NCI-H446 (cell line): ENCODE measurements around the gene PKD2.
"Not testable (repeated sequence)": the region's sequence is repeated elsewhere in the genome, so short reads cannot be mapped to it uniquely, and the experiment has no call there.

Experiments
- DNase-seq, 2 experiments: peaks; one replicate each; lab custom pipeline; 2025; lab: John Stamatoyannopoulos, UW

The PKD2 gene

DNA sequence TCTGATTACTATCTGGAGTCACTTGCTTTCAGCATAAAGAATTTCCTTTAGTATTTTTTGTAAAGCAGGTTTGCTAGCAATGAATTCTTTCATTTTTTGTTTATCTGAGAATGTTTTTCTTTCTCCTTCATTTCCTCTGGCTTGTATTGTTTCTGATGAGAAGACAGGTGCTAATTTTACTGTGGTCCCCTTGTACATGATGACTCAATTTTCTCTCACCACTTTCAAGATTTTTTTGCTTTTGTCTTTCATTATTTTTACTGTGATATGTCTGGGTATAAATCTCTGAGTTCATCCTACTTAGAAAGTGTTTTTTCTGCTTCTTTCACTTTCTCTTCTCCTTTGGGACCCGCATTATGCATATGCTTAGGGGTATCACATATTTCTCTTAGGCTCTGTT is 62.6 kb downstream of the PKD2 start:
- DNase-seq = no peak

DNA sequence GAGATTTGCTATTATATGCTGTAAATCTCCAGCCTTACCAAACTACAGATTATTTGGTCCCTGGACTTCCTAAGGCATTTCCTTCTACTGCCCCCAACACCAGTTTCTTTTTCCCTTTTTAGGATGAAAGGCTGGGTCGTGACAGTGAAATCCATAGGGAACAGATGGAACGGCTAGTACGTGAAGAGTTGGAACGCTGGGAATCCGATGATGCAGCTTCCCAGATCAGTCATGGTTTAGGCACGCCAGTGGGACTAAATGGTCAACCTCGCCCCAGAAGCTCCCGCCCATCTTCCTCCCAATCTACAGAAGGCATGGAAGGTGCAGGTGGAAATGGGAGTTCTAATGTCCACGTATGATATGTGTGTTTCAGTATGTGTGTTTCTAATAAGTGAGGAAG is 67.9 kb downstream of the PKD2 start:
- no peak for DNase-seq

DNA sequence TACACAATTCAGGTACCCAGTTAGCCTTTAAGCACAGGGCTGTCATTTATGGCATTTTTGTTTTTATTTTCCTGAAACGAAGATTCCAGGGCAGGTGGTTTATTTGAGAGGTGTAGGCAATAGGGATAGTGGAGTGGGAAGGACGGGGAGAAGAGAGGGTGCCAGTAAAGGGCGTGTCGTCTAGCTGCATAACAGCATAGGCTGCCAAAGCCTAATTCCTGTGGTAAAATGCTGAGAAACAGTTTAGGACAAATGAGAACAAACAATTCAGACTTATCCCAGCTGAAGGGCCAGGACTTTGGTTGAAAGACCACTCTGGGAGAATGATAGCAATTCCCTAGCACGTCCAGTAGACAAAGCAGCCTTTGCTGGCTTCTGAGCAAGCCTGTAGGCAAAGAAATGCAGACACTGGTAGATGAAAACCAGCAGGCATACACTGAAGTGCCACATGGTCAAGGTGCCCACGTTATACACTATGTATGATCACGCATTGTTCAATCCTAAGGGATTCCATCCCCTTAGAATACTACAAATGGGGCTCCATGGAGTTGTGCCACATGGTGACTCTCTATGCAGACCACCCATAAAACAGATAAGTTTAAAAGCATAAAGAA is 70.6 kb downstream of the PKD2 start:
- DNase-seq = no peak

DNA sequence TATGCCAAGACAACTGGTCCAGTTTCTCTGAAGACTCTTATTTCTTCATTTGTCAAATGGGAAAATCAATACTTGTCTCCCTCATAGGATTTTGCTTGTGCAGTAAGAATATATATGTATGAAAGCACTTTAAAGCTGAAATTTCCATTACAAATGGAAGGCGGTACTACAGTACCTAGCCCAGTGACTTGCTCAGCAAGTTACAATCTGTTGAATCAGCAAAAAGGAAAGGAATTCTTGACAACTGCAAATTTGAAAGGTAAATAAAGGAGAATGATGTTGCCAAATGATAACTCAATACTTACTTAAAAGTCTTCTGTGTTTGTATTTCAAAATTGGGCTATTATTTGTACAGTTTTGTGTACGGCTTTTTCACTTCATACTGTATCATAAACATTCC is 71.1 kb downstream of the PKD2 start:
- no peak for DNase-seq

DNA sequence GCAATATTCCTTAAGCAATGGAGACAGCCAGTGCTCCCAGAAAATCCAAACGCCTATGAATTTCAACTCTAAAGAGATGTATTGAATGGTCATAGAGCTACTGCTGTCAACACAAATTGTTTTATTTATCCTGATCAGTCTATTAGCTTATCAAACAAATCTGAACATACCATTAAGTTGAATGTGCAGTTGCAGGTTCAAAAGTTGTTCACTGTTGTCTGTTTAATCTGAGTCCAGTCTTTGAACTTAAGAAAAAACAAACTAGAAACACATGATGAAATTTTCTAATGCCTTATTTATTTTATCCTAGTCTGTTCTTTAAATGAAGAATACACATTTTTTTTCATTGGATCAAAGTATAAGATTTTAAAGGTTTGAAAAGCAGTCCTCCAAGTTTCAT is 73.2 kb downstream of the PKD2 start:
- DNase-seq = no peak

DNA sequence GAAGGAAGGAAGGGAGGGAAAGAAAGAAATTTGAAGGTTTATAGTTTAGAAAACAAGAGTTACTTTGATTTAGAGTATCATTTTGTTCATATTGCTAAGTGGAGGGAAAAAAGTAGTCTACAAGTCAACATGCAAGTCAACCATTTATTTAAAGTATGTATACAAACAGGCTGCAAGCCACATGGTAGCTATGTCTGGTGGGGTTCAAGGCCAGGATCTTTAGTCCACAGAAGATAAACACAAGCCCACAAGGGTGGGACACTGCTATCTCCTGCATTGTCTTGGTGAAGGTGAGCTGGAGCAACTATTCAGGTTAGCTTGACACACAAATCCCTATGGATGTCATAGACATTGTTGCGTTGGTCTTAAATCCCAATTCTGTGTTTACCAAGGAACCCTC is 79.6 kb downstream of the PKD2 start:
- no peak for DNase-seq

DNA sequence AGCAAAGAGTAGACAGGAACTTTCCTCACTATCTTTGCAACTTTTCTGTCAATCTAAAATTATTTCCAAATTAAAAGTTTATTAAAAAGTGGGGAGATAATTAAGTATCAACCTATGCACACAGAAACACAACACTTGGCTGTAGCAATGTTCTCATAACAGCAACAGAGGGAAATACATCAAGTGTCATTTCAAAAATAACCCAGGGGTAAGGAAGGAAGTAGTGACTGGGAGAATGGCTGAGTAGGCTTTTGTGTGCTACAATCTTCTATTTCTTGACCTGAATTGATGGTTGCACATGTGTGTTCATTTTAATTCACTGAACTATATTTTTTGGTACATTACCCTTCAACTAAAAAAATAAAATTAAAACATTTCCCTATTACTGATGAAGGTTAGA is 83.5 kb downstream of the PKD2 start:
- DNase-seq = no peak

DNA sequence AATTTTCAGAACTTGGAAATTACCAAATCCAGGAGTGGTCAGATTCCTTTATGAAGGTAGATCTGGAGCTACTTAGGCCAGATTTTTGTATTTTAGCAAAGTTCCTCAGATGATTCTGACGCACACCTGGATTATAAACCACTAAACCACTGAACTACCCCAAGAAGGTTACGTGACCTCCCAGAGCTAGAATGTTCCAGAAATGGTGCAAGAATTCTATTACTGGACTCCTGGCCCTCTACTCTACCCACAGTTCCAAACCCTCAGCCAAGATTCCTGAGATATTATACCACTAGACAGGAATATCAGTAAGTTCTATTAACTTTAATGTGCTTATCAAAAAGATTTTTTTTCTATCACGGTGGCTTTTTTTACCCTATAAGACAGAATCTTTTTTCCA is 83.9 kb downstream of the PKD2 start:
- no peak for DNase-seq

DNA sequence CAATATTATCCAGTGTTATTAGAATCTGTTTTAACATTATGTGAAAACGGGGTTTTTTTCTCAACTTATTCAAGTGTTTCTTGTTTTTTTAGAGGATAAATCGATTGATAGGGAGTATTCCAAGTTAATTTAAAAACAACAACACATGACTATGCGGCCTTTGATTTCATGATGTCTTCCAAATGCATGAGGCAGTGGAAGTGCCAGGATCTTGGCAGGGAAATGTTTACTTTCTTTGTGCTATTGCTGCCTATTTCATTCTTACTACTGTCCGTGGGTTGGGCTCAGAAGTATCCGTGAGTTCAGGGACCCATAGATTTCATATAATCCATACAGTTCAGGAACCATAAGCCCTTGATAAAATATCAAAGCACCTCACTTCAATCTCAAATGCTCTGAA is 86.4 kb downstream of the PKD2 start:
- DNase-seq = no peak

DNA sequence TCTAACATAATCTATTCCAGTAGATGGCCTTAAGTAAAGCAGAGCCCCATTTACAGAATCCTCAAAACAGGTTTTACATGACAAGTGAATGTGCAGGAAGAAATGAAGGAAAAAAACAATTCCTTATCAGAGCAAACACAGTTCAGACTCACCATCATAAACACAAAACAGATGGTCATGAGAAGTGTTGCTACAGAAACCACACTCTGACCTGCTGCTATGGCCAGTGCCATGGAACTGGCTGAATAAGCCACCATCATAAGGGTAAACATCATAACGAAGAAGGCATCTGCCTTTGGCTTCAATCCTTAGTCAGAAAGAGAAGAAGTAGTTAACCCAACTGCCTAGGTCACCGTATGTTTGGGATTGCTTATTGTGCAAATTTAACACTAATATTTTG is 89.9 kb downstream of the PKD2 start:
- DNase-seq = no peak

DNA sequence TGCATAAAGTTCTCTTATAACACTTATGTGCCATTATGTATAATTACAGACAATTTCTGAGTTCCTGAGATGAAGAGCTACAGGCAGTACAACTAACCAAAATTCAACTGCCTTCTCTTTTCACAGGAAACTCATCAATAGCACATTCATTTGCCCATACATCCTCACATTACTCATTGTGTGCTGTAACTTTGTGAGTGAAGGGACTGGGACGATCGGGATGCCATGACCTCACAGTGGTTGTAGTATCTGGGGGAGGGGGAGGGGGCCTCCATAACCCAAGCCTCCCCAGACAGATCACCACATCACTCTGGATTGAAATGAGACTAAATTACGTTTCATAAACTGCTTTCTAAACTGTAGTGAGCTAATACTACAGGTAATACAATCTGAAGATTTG is 90.3 kb downstream of the PKD2 start:
- DNase-seq = no peak

DNA sequence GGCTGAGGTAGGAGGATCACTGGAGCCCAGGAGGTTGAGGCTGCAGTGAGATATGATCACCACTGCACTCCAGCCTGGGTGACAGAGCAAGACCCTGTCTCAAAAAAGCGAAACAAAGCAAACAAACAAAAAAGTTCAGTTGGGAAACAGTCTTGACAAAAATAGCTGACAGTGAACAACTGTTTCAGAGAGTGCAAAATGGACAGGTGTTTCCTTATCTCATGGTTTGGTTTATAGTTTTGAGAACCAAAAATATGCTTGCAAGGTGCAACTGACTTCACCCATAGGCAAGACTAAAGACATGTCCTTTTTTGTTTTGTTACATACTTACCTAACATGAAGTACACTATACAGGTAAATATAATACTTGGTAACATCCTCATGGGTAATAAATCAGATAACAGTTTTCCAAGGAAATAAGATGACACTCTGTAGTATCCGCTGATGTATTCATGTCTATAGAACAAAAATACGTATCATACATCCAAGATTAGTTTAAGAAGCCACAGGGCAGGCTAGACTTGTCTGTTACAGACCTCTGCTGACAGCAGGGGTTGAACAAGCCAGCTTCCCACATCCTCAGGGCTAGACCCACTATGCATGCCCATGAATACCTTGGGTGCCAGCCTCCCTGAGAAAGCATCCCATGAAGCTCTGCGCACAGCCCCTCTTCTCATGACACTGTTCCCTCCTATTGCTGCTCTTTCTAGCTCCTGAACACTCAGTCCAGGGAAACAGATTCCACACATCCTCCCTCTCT is 91.7 kb downstream of the PKD2 start:
- no peak for DNase-seq

DNA sequence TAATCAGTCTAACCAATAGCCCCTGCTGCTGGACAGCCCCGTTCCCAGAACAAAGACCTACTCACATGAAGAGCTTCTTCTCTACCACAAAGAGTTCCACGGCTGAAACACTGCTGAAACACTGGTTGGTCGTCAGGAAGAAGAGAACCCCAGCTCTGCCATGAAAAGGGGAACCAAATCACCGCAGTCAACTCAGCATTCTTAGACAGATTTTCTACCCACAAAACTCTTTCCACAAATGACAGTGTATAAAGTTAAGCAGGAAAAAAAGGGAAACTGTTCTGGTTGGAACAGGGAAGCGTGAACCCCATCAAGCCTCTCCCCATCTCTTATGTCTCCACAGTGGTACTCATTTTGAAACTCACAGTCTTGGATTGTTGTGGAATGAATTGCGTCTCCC is 93.7 kb downstream of the PKD2 start:
- no peak for DNase-seq

DNA sequence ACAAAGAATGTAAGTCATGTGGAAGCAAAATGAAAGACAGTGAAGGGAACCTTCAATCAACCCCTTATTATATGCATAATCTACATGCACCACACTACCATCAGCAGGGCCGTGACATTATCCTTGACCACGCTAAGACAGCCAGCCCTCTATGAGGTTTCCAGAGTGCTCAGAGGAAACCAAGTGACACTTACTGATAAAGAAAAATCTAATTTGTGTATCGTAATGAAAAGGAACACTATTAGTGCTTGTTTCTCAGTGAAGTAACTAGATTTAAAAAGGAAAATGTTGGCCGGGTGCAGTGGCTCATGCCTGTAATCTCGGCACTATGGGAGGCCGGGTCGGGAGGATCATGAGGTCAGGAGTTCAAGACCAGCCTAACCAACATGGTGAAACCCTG is 94.6 kb downstream of the PKD2 start:
- no peak for DNase-seq

DNA sequence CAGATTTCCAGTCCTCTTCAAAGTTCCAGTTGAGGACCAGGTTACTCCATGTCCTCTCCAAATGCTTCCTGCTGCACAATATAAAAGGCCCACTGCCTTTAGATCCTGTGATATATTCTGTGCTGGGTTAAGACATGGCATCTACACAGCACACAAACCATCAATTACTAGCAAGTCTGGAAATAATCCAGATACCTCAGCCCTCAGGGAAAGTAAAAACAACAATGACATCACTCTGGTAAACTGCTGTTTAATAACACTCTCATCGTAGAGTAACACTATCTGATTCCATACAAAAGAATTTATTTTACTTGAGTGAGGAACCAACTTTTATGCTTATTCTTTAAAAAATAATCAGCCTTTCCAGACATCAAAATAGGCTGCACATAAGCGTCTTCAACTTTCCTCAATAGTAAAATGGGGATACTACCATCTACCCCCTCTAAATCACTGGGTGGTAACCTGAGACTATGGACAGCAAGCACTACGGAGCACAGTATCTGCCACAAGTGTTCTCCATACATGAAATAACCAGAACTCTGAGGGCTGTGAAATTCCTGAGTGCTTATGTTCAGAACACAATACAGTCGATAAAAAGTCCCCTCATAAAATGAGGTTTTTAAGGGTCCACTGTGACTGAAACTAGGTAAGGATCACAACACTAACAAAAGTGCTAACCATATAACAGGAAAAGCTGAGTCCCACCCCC is 97.6 kb downstream of the PKD2 start:
- DNase-seq = no peak

DNA sequence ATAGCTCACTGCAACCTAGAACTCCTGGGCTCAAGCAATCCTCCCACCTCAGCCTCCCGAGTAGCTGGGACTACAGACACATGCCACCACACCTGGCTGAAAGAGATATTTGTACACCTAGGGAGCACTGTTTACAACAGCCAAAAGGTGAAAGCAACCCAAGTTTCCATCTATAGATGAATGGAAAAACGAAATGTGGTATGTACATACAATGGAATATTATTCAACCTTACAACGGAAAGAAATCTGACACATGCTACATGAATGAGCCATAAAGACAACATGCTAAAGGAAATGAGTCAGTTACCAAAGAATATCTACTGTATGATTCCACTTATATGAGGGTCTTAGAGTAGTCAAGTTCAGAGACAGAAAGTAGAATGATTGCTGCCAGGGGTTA is 98.8 kb downstream of the PKD2 start:
- no peak for DNase-seq

DNA sequence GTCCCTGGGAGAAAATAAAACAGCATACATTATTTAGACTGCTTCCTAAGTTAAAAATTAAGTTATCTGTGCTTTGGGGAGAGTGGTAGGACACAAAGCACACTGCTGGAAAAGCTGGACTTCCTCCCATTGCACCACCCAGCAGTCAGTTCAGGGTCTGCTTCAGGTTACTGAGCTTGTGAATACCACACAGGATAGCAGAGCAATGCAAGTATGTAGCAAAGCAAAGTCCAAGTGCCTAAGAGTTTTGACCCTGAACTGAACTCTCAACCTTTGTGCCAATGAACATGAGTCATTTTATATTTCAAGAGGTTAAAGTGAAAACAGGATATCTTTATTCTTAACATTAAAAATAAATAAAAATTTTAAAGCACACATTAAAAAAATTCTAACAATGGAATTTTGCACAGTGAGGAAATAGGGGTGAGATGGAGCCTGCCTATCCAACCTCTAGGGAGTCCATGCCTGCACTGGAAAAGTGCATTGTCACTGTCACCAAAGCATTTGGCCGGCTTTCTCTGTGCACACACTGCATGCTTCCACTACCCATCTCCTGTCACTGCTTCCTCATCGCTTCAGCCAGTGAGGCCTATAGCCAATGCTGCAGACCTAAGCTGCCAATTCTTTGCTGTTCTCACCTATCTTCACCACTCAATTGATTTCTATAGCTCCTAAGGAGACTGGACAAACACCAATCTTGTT is 100.1 kb downstream of the PKD2 start:
- DNase-seq = no peak

DNA sequence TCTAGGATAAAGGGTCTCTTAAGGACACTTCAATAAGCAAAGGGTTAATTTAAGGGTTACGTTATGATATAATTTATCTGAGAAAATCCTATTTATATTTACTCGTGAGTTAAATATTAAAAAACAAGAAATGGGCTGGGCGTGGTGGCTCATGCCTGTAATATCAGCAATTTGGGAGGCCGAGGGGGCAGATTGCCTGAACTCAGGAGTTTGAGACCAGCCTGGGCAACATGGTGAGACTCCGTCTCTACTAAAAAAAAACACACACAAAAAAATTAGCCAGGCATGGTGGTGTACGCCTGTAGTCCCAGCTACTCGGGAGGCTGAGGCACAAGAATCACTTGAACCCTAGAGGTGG is 100.7 kb downstream of the PKD2 start:
- DNase-seq = not testable (repeated sequence)

DNA sequence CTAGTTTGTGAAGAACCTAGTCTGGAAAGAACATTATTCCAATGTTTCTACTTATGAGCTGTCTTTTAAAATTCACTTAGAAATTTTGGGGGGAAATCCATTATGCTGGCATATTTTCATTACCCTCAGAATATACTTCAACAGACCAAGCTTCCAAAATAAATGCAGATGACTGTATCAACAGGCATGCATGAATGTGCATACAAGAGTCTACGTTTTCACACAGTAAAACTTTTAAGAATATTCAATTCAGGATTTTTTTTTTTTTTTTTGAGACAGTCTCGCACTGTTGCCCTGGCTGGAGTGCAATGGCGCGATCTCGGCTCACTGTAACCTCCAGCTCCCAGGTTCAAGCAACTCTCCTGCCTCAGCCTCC is 101.3 kb downstream of the PKD2 start:
- DNase-seq = no peak

DNA sequence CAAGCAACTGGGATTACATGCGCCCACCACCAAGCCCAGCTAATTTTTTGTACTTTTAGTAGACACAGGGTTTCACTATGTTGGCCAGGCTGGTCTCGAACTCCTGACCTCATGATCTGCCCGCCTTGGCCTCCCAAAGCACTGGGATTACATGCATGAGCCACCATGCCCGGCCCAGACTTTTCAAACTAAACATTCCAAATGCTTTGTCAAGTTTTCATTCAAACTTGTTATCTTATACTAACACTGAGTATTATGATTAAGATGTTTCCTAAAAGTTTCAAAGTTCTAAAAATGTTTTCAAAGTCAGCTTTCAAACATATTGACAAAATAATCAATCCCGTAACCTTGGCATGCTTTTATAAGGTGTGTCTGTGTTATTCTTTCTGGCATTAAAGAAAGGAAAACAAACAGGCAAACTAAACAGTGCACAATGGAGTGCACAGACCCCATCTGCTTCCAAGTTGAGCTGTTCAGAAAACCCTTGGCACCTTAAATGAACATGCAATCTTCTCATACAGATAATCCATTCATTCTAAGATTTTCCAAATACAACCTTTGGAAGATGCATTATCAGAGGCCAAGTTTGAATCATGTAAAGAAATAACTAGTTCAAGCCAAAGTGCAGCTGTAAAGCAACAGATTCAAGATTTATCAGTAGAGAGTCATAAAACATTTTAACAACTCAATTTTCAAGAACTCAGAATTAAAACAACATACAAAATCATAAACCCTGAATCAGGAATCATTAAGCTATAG is 101.9 kb downstream of the PKD2 start:
- DNase-seq = no peak

DNA sequence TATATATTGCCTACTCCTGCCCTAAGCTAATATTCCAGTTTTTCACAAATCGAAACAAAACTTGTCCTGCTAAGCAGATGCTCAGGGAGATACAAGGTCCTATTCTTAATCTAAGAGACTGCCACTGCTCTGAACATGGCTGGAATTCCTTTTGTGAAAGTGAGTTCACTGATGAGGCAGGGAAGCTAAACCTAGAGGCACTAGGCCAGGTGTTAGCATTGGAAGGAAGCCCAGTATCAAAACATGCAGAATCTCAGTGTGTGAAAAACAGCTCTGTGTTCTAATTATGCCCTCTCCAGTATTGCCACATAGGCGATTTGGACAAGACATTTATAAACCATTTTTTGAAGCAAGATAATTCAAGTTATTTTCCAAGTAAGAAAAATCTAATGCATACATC is 103.4 kb downstream of the PKD2 start:
- DNase-seq = no peak

DNA sequence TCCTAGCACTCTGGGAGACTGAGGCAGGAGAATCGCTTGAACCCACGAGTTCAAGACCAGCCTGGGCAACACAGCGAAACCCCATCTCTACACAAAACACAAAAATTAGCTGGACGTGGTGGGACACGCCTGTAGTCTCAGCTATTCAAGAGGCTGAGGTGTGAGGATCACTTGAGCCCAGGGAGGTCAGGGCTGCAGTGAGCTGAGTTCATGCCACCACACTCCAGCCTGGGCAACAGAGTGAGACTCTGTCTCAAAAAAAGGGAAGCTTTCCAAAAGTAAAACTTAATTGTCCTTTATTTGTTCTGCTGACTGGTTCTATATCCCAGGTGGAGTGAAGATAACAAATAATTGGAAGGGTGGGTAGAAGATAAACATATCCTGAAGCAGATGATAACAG is 105.4 kb downstream of the PKD2 start:
- DNase-seq = no peak
